HEK293 (cell line): Measurements from ENCODE around the gene GBF1.

Source experiments
- MEIS1 ChIP-seq: sonication (generic); formaldehyde crosslinking; IDR thresholded peaks from 2 replicates; pipeline ENCODE4 v1.8.1; 2022; ENCODE audit warnings: missing genetic modification reagents, mild to moderate bottlenecking, borderline replicate concordance
- MYNN ChIP-seq: fragments of 450-650 bp; formaldehyde crosslinking; IDR thresholded peaks from 2 replicates; pipeline ENCODE4 v1.5.1; 2016; ENCODE audit warnings: missing biosample characterization, missing genetic modification characterization, borderline replicate concordance
- PATZ1 ChIP-seq: fragments of 450-650 bp; formaldehyde crosslinking; IDR thresholded peaks from 2 replicates; pipeline ENCODE4 v1.5.1; 2016; ENCODE audit warnings: missing biosample characterization, missing genetic modification characterization
- SETDB1 ChIP-seq: IDR thresholded peaks from one replicate; pipeline ENCODE4 v1.6.1; 2017; ENCODE audit warnings: mild to moderate bottlenecking, low read length, moderate library complexity, mixed read lengths; ENCODE audit not compliant: insufficient read length
- SP2 ChIP-seq: fragments of 450-650 bp; formaldehyde crosslinking; IDR thresholded peaks from 2 replicates; pipeline ENCODE4 v1.5.1; 2016; ENCODE audit warnings: missing biosample characterization, missing genetic modification characterization
- SP3 ChIP-seq: fragments of 450-650 bp; formaldehyde crosslinking; IDR thresholded peaks from 2 replicates; pipeline ENCODE4 v1.5.1; 2016; ENCODE audit warnings: missing biosample characterization, missing genetic modification characterization
- SP7 ChIP-seq: fragments of 450-650 bp; formaldehyde crosslinking; IDR thresholded peaks from 2 replicates; pipeline ENCODE4 v1.5.1; 2016; ENCODE audit warnings: missing biosample characterization, missing genetic modification characterization
- ZBTB17 ChIP-seq: fragments of 450-650 bp; formaldehyde crosslinking; IDR thresholded peaks from 2 replicates; pipeline ENCODE4 v1.5.1; 2016; ENCODE audit warnings: missing biosample characterization, missing genetic modification characterization
- ZFP37 ChIP-seq: fragments of 450-650 bp; formaldehyde crosslinking; IDR thresholded peaks from 2 replicates; pipeline ENCODE4 v1.5.1; 2016; ENCODE audit warnings: missing biosample characterization, missing genetic modification characterization
- ZFP41 ChIP-seq: fragments of 450-650 bp; formaldehyde crosslinking; IDR thresholded peaks from 2 replicates; pipeline ENCODE4 v1.5.1; 2016; ENCODE audit warnings: missing biosample characterization, missing genetic modification characterization, borderline replicate concordance
- ZIC2 ChIP-seq: fragments of 450-650 bp; formaldehyde crosslinking; IDR thresholded peaks from 2 replicates; pipeline ENCODE4 v1.5.1; 2016; ENCODE audit warnings: missing biosample characterization, missing genetic modification characterization
- ZNF132 ChIP-seq: fragments of 450-650 bp; formaldehyde crosslinking; IDR thresholded peaks from 2 replicates; pipeline ENCODE4 v1.5.1; 2017; ENCODE audit warnings: missing biosample characterization, missing genetic modification characterization, borderline replicate concordance
- ZNF211 ChIP-seq: fragments of 450-650 bp; formaldehyde crosslinking; IDR thresholded peaks from 2 replicates; pipeline ENCODE4 v1.5.1; 2016; ENCODE audit warnings: low read depth, missing biosample characterization, missing genetic modification characterization
- ZNF223 ChIP-seq: fragments of 450-650 bp; formaldehyde crosslinking; IDR thresholded peaks from 2 replicates; pipeline ENCODE4 v1.5.1; 2016; ENCODE audit warnings: missing biosample characterization, missing genetic modification characterization
- ZNF48 ChIP-seq: fragments of 450-650 bp; formaldehyde crosslinking; IDR thresholded peaks from 2 replicates; pipeline ENCODE4 v1.5.1; 2016; ENCODE audit warnings: missing biosample characterization, missing genetic modification characterization
- ZNF514 ChIP-seq: fragments of 450-650 bp; formaldehyde crosslinking; IDR thresholded peaks from 2 replicates; pipeline ENCODE4 v1.5.1; 2016; ENCODE audit warnings: missing biosample characterization, missing genetic modification characterization
- ZNF544 ChIP-seq: fragments of 450-650 bp; formaldehyde crosslinking; IDR thresholded peaks from 2 replicates; pipeline ENCODE4 v1.5.0; 2017; ENCODE audit warnings: missing biosample characterization, missing genetic modification characterization
- ZNF596 ChIP-seq: fragments of 450-650 bp; IDR thresholded peaks from 2 replicates; pipeline ENCODE4 v1.5.0; 2018; ENCODE audit warnings: missing biosample characterization, mild to moderate bottlenecking, missing genetic modification characterization, moderate library complexity
- ZNF624 ChIP-seq: fragments of 450-650 bp; formaldehyde crosslinking; IDR thresholded peaks from 2 replicates; pipeline ENCODE4 v1.5.1; 2017; ENCODE audit warnings: missing biosample characterization, missing genetic modification characterization
- ZNF660 ChIP-seq: fragments of 450-650 bp; IDR thresholded peaks from 2 replicates; pipeline ENCODE4 v1.5.1; 2018; ENCODE audit warnings: missing biosample characterization, mild to moderate bottlenecking, missing genetic modification characterization
- ZNF791 ChIP-seq: fragments of 450-650 bp; formaldehyde crosslinking; IDR thresholded peaks from 2 replicates; pipeline ENCODE4 v1.5.1; 2016; ENCODE audit warnings: missing biosample characterization, missing genetic modification characterization
- ZNF792 ChIP-seq: fragments of 450-650 bp; formaldehyde crosslinking; IDR thresholded peaks from 2 replicates; pipeline ENCODE4 v1.5.1; 2016; ENCODE audit warnings: missing biosample characterization, missing genetic modification characterization
- ZNF837 ChIP-seq: fragments of 450-650 bp; formaldehyde crosslinking; IDR thresholded peaks from 2 replicates; pipeline ENCODE4 v1.5.1; 2016; ENCODE audit warnings: missing biosample characterization, missing genetic modification characterization
- ZSCAN18 ChIP-seq: fragments of 450-650 bp; formaldehyde crosslinking; IDR thresholded peaks from 2 replicates; pipeline ENCODE4 v1.5.1; 2016; ENCODE audit warnings: missing biosample characterization, missing genetic modification characterization
- ZSCAN4 ChIP-seq: fragments of 450-650 bp; formaldehyde crosslinking; IDR thresholded peaks from 2 replicates; pipeline ENCODE4 v1.5.1; 2017; ENCODE audit warnings: missing biosample characterization, missing genetic modification characterization
- TF ChIP-seq, protein P1 (sequence below): fragments of 450-650 bp; formaldehyde crosslinking; IDR thresholded peaks from 2 replicates; pipeline ENCODE4 v1.5.1; 2016; ENCODE audit warnings: missing biosample characterization, missing genetic modification characterization
- TF ChIP-seq, protein P2 (sequence below): sonication (generic); formaldehyde crosslinking; IDR thresholded peaks from 2 replicates; pipeline ENCODE4 v1.8.1; 2022; ENCODE audit warnings: mild to moderate bottlenecking, moderate library complexity, missing genetic modification reagents
- TF ChIP-seq, protein P3 (sequence below): fragments of 450-650 bp; formaldehyde crosslinking; IDR thresholded peaks from 2 replicates; pipeline ENCODE4 v1.5.1; 2016; ENCODE audit warnings: missing biosample characterization, missing genetic modification characterization
- TF ChIP-seq, protein P4 (sequence below): fragments of 450-650 bp; formaldehyde crosslinking; IDR thresholded peaks from 2 replicates; pipeline ENCODE4 v1.5.1; 2017; ENCODE audit warnings: missing biosample characterization, missing genetic modification characterization
- TF ChIP-seq, protein P5 (sequence below): fragments of 450-650 bp; formaldehyde crosslinking; IDR thresholded peaks from 2 replicates; pipeline ENCODE4 v1.5.1; 2016; ENCODE audit warnings: missing biosample characterization, missing genetic modification characterization

GBF1 gene

GRCh38 chr10:102245082-102245931, at the start of gene GBF1 (continued):
- no peak for TF ChIP-seq ZNF792 (tag by site-specific recombination)
- no peak for TF ChIP-seq SETDB1
- TF ChIP-seq, protein P1, sequence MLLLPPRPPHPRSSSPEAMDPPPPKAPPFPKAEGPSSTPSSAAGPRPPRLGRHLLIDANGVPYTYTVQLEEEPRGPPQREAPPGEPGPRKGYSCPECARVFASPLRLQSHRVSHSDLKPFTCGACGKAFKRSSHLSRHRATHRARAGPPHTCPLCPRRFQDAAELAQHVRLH: peak; percentile 98
- no peak for TF ChIP-seq ZNF624 (tag by site-specific recombination)
- TF ChIP-seq, protein P2, sequence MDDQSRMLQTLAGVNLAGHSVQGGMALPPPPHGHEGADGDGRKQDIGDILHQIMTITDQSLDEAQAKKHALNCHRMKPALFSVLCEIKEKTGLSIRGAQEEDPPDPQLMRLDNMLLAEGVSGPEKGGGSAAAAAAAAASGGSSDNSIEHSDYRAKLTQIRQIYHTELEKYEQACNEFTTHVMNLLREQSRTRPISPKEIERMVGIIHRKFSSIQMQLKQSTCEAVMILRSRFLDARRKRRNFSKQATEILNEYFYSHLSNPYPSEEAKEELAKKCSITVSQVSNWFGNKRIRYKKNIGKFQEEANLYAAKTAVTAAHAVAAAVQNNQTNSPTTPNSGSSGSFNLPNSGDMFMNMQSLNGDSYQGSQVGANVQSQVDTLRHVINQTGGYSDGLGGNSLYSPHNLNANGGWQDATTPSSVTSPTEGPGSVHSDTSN (CRISPR knock-in tag): peak; percentile 80
- no peak for TF ChIP-seq ZNF596 (tag by site-specific recombination)
- no peak for TF ChIP-seq ZSCAN4 (tag by site-specific recombination)
- no peak for TF ChIP-seq ZNF211 (tag by site-specific recombination)
- no peak for TF ChIP-seq MYNN (tag by site-specific recombination)
- no peak for TF ChIP-seq ZFP37
- no peak for TF ChIP-seq ZNF791 (tag by site-specific recombination)
- no peak for TF ChIP-seq ZNF48
- TF ChIP-seq, protein P3, sequence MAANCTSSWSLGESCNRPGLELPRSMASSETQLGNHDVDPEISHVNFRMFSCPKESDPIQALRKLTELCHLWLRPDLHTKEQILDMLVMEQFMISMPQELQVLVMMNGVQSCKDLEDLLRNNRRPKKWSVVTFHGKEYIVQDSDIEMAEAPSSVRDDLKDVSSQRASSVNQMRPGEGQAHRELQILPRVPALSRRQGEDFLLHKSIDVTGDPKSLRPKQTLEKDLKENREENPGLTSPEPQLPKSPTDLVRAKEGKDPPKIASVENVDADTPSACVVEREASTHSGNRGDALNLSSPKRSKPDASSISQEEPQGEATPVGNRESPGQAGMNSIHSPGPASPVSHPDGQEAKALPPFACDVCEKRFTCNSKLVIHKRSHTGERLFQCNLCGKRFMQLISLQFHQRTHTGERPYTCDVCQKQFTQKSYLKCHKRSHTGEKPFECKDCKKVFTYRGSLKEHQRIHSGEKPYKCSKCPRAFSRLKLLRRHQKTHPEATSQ: no peak
- no peak for TF ChIP-seq ZSCAN18 (tag by site-specific recombination)
- no peak for TF ChIP-seq ZNF544 (tag by site-specific recombination)
- TF ChIP-seq ZIC2: no peak
- TF ChIP-seq PATZ1 (tag by site-specific recombination): peak; percentile 49
- peak; percentile 99 for TF ChIP-seq SP3 (tag by site-specific recombination)
- peak; percentile 59; the same call in 1 of the 2 replicates for TF ChIP-seq ZNF660 (tag by site-specific recombination)
- peak; percentile 100 for TF ChIP-seq SP2 (tag by site-specific recombination)
- TF ChIP-seq ZFP41: no peak
- TF ChIP-seq ZNF837 (tag by site-specific recombination): no peak
- TF ChIP-seq, protein P4, sequence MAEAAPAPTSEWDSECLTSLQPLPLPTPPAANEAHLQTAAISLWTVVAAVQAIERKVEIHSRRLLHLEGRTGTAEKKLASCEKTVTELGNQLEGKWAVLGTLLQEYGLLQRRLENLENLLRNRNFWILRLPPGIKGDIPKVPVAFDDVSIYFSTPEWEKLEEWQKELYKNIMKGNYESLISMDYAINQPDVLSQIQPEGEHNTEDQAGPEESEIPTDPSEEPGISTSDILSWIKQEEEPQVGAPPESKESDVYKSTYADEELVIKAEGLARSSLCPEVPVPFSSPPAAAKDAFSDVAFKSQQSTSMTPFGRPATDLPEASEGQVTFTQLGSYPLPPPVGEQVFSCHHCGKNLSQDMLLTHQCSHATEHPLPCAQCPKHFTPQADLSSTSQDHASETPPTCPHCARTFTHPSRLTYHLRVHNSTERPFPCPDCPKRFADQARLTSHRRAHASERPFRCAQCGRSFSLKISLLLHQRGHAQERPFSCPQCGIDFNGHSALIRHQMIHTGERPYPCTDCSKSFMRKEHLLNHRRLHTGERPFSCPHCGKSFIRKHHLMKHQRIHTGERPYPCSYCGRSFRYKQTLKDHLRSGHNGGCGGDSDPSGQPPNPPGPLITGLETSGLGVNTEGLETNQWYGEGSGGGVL (tag by site-specific recombination): no peak
- no peak for TF ChIP-seq MEIS1 (CRISPR knock-in tag)
- no peak for TF ChIP-seq ZNF132
- no peak for TF ChIP-seq ZNF514 (tag by site-specific recombination)
- TF ChIP-seq ZNF223: no peak
- peak; percentile 55 for TF ChIP-seq ZBTB17 (tag by site-specific recombination)
- TF ChIP-seq, protein P5, sequence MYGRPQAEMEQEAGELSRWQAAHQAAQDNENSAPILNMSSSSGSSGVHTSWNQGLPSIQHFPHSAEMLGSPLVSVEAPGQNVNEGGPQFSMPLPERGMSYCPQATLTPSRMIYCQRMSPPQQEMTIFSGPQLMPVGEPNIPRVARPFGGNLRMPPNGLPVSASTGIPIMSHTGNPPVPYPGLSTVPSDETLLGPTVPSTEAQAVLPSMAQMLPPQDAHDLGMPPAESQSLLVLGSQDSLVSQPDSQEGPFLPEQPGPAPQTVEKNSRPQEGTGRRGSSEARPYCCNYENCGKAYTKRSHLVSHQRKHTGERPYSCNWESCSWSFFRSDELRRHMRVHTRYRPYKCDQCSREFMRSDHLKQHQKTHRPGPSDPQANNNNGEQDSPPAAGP (tag by site-specific recombination): peak; percentile 73
- peak; percentile 71 for TF ChIP-seq SP7
